ENCODE measurements around the gene CERKL.

- no peak for TF ChIP-seq CTCF (IDR thresholded peaks at IDR 0.05 in 2 of 3, conservative IDR thresholded peaks at IDR 0.05 in 1 of 3; ENCODE audit: insufficient read depth in 2 of 3, low read depth in 1 of 3, low read length in 3 of 3)
- no peak for TF ChIP-seq TEAD1 (CRISPR knock-in tag; IDR thresholded peaks at IDR 0.05)
- no peak for TF ChIP-seq CREB3 (tag; conservative IDR thresholded peaks at IDR 0.05; ENCODE audit: low read depth)
- TF ChIP-seq CEBPB (tag; IDR thresholded peaks at IDR 0.05) = no peak
- TF ChIP-seq GABPB1 (CRISPR knock-in tag; IDR thresholded peaks at IDR 0.05) = no peak
These were observed 18.3 kb upstream of the CERKL start for GRCh38 chr2:181675254-181675653.

All from K562 (cell line).